Activated effector memory CD4-positive, alpha-beta T cell treated with anti-CD3 and anti-CD28 coated beads, Interleukin-2, amount 50 U/mL, for 16 hours (primary cell): ENCODE data around the gene SEMA3E.
"Not testable (repeated sequence)": the region's sequence is repeated elsewhere in the genome, so short reads cannot be mapped to it uniquely, and the experiment has no call there.

Source experiments
- DNase-seq: peaks from one replicate; pipeline ENCODE4 v3.0.0-alpha.2; 2020

The SEMA3E gene

GRCh38 chr7:83447681-83448080 is 201.3 kb downstream of the SEMA3E start:
- DNase-seq, result no peak

DNA sequence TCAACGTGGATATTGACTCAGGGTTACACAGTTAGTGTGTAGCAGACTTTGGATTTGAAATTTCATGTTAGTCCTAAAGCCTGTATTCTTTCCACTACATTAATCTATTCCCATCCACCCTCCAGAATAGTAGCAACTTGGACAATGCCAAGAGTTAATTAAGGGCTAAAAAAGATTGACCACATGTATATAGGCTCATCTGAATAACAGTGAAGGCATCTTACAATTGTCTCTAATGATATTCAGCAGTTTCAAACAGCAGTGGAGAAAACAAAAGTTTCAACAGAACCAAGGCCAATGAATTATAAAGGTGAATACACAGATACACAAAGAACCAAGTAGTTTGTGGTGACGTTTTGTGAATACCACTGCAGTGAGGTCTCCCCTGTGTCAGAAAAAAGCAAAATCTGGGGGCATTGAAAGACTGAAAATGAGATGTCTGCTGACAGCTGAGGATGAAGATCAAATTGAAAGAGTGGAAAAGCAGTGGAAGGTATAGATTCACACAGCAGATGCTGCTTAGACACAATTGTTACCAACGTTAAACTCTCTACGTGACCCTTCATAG is 202.8 kb downstream of the SEMA3E start:
- DNase-seq, result no peak

- DNase-seq, result no peak
These were observed 206.0 kb downstream of the SEMA3E start for GRCh38 chr7:83442911-83443310.

DNA sequence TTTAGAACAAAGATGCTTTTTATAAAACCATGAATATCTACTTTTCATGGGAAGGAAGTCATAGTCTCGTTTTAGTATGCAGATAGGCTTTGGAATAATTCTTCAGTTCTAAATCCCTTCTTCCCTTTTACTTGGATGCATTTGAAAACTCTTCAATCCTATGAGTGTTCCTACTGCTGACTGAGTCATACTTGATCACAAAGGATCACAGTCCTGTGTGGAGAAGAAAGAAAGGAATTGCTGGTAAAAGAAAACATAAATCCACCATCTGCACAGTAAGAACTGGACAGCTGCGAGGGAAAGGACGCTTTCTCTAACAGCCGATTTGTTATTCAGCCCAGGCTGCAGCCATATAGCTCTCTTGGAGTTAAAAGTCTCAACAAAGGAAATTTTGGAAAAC is 209.9 kb downstream of the SEMA3E start:
- no peak for DNase-seq

DNA sequence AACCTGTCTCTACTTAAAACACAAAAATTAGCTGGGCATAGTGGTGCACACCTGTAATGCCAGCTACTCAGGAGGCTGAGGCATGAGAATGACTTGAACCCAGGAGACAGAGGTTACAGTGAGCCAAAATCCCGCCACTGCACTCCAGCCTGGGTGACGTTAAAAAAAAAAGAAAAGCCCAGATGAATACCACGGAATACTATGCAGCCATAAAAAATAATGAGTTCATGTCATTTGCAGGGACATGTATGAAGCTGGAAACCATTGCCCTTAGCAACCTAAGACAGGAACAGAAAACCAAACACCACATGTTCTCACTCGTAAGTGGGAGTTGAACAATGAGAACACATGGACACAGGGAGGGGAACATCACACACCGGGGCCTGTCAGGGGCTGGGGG is 218.7 kb downstream of the SEMA3E start:
- DNase-seq, result not testable (repeated sequence)

DNA sequence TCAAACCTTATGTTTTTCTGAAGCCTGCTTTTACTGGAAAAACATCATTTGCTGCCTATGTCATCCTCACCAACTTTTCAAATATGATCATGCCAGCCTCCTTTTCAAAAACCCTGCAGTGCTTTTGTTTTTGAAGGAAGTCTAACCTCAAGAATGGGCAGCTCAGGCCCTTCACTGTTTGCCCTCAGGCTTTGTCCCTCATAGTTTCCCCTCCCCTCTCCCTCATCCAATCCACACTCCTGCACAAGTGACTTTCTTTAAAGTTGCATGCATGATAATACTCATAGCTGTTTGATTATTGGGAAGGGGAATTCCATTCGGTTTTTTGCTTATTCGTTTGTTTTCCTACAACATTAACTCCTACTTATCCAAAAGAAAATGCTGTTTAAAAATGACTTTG is 219.4 kb downstream of the SEMA3E start:
- no peak for DNase-seq

GRCh38 chr7:83427884-83428283 is 221.1 kb downstream of the SEMA3E start:
- DNase-seq, result no peak

GRCh38 chr7:83426325-83426724 is 222.6 kb downstream of the SEMA3E start:
- DNase-seq, result no peak

GRCh38 chr7:83419013-83419412 is 229.9 kb downstream of the SEMA3E start:
- no peak for DNase-seq

GRCh38 chr7:83415840-83416239 is 233.1 kb downstream of the SEMA3E start:
- DNase-seq, result no peak

DNA sequence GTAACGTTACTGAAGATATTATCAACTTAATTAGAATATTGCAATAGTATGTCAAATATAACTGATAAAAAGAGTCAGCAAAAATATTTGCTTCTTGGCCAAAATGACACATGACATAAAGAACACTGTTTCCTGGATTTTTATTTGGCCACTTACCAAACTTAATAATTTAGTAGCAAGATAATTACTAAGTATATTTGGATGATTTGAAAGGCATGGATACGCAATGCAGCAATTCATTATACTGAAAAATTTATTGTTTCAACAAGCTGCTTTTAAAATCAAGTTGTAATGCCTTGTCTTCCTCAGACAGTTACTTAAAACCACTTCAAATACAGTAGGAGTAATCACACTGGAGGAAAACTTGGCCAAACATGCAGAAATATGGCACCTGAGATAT is 234.0 kb downstream of the SEMA3E start:
- no peak for DNase-seq

- DNase-seq, result no peak
These were observed 235.1 kb downstream of the SEMA3E start for GRCh38 chr7:83413831-83414230.

DNA sequence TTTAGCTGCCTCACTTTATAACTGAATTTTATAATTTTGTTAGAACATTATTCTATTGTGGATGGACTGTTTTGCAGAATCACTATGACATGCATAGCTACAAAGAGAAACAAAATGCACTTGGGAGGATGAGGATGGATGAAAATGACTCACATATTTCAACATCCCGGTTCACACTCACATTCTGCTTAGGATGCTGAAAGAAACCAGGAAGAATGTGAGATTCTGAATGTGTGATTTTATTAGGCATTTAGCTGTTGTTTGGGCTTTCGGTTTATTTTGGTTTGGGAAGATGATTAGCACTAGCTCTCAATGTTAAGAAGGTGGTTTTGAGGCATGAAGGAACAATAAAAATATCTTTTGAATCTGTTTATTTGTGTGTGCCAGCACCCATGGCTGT is 235.5 kb downstream of the SEMA3E start:
- DNase-seq, result no peak

- DNase-seq, result no peak
These were observed 237.8 kb downstream of the SEMA3E start for GRCh38 chr7:83410989-83411591.

DNA sequence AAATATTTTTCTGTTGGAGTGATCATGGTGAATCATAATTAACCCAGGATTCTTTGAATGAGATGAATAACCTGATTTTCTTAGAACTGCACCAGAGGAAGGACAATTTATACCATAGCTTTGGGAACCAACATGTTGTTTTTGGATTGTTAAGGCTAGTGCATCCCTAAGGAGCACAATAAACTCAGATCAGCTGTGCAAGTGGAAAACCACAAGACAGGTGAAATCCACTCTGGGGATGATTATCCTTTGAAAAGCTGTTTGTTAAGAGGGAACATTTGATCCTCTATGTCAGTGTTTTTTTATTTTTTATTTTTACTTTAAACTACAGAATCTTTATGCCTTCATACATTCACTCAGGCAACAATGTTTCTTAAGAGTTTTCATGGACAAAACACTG is 254.2 kb downstream of the SEMA3E start:
- no peak for DNase-seq

DNA sequence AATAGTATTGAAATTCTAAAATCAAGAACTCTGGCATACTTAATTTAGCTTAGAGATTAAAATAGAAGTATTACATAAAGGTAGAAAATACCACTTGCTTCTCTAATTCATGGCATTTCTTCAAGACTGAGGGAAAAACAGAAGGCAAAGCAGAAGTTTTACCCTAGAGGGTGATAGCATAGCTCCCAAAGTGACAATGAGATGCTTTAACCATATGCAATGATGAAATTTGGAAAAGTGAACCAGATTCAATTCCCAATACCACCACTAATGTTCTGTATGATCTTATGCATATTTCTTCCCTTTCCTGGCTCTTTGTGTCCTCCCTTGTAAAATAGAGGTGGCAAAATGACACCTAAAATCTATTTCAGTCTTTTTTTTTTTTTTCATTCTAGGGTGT is 260.5 kb downstream of the SEMA3E start:
- DNase-seq, result no peak

DNA sequence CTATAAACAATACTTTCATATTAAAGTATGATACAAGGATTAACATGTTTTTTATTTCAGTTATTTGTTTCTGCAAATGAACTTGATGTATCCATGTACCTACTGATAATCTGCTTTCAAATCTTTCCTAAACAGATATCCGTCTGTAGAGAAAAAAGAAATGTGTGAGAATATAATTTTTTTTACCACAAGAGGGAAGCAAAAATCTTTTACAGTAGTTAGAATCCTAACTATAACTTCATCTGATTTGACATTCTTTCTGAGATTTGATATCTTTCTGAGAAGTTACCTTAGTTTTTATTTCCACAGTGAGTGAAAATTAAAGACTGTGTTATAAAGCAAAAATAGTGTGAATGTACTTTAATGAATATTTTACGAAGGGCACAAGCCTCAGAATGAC is 282.3 kb downstream of the SEMA3E start:
- no peak for DNase-seq

DNA sequence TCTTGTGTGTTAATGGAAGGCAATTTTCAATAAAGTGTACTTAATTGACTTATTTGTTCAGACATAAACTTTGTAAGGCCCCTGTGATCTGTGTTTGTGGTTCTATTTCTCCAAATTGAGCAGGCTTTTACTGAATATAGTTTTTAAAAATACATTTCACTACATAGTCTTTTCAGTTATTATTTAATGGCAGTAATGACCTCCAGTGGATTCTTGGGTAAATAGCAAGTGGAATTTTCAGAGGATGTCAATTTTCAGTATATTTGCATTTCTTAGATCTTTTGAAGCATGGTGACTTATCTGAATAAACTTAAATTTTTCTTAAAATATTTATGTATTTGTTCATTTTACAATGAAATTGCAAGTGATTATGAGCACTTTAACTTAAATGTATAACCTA is 283.2 kb downstream of the SEMA3E start:
- DNase-seq, result no peak

DNA sequence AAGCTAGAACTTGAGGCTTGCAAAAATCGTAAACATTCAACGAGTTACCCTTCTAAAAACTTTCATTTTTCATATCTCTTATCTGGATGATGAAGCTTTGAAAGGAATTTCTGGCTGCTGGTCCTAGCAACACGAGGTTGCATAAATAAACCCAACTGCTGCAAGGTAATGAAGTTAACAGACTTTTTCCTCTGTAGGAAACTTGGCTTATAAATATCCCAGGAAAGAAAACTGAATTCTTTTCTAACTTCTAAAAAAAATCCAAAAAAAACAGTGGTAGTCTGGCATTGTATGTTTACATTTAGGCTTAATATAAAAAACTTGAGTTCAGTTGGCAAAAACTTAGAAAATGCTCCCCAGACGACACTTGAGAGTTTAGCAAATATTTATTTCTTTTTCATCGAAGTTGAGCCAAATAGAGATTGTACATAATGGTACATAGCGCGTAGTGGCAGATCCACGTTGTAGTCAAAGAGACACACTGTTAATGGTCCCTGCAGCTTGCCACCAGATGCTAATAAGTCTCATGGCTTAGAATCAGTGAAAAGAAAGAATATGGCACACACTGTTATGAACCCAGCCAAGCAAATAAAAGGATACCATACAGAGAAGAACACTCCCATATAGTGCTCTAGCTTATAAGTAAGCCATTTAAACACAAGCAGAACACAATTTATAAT is 285.9 kb downstream of the SEMA3E start:
- no peak for DNase-seq

- no peak for DNase-seq
These were observed 289.8 kb downstream of the SEMA3E start for GRCh38 chr7:83359108-83359507.

GRCh38 chr7:83355143-83355542 is 293.8 kb downstream of the SEMA3E start:
- no peak for DNase-seq

- DNase-seq, result no peak
These were observed 300.9 kb downstream of the SEMA3E start for GRCh38 chr7:83347945-83348444.

DNA sequence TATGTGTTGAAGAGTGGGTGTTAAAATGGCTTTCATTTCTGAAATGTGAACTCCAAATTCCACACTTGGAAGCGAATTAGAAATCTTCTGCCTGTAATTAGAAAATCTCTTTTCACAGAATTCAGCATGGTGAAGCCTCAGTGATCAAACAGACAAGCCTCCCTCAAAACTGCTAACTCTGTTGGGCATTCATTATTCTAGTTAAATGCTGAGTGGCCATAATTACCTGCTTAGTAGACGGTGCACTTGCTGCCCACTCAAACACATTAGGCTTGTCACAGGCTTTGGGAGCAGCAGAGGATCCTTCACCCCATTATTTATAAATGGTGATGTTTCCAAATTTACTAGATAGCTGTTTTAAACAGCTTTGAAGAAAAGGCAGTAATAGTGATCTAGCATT is 309.0 kb downstream of the SEMA3E start:
- no peak for DNase-seq

DNA sequence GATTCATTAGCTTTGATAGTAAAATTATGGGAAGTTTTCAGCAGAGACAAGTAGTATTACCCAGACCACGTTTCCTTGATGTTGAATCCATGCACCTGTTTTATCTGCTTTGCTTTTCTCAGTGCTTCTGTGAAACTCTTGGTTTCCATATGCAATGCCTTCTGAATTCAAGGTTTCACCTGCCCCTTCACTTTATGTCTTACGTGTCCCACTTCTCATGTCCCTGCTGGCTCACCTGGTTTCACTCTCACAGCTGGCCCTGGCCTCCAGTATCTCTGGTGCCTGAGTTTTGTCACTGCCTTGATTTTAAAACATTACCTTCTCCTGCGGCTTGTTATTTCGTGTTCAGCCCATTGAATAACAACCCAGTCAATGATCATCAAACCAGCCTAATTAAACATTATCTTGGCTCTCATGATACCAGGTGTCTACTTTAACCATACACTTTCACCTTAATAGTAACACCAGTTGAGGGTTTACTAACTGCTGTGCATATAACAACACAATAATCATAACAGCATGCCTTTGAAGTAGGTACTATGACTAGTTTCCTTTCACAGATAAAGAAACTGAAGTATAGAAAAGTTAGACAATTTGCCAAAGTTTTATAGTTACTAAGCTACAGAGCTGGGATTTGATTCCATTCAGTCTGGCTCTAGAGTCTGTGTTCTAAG is 310.5 kb downstream of the SEMA3E start:
- no peak for DNase-seq
